Endothelial cell of umbilical vein (primary cell): Measurements from ENCODE around the gene SMIM41.

Experiments used
- EZH2 ChIP-seq: IDR thresholded peaks from 2 replicates; pipeline ENCODE4 v1.6.1; 2012; ENCODE audit warnings: borderline replicate concordance, low read depth, mild to moderate bottlenecking, moderate library complexity, low read length, inconsistent platforms; ENCODE audit not compliant: severe bottlenecking
- FOS ChIP-seq: IDR thresholded peaks from 2 replicates; pipeline ENCODE4 v1.6.1; 2011; ENCODE audit warnings: mild to moderate bottlenecking, low read length, moderate library complexity, borderline replicate concordance; ENCODE audit not compliant: insufficient read depth
- GATA2 ChIP-seq: IDR thresholded peaks from 2 replicates; pipeline ENCODE4 v1.7.0; 2011; ENCODE audit warnings: low read depth, mild to moderate bottlenecking, moderate library complexity, mixed read lengths, low read length; ENCODE audit not compliant: insufficient read length, insufficient read depth
- JUN ChIP-seq: IDR thresholded peaks from 2 replicates; pipeline ENCODE4 v1.6.1; 2011; ENCODE audit warnings: borderline replicate concordance, low read depth; ENCODE audit not compliant: insufficient read length, insufficient read depth
- MAX ChIP-seq: IDR thresholded peaks from 2 replicates; pipeline ENCODE4 v1.6.1; 2011; ENCODE audit not compliant: insufficient read depth, insufficient read length
- POLR2A ChIP-seq: IDR thresholded peaks from 2 replicates; pipeline ENCODE4 v1.6.1; 2012; ENCODE audit warnings: low read depth, mild to moderate bottlenecking, control low read depth, low read length
- POLR2AphosphoS5 ChIP-seq: IDR thresholded peaks from 2 replicates; pipeline ENCODE4 v1.6.1; 2012; ENCODE audit warnings: low read depth, mild to moderate bottlenecking, control low read depth, low read length, moderate library complexity; ENCODE audit not compliant: insufficient read depth
- TF ChIP-seq, protein P1 (sequence below), 2 donors: IDR thresholded peaks; 1 replicate in 1 of 2; 2 replicates in 1 of 2; pipeline ENCODE4 v1.5.1; 2011; ENCODE audit warnings: low read length in 2 of 2, mild to moderate bottlenecking in 2 of 2, moderate library complexity in 2 of 2, control low read depth in 1 of 2, inconsistent platforms in 1 of 2, low read depth in 1 of 2; ENCODE audit not compliant: insufficient read depth in 1 of 2; ENCODE audit errors: extremely low read depth in 1 of 2

DNA sequence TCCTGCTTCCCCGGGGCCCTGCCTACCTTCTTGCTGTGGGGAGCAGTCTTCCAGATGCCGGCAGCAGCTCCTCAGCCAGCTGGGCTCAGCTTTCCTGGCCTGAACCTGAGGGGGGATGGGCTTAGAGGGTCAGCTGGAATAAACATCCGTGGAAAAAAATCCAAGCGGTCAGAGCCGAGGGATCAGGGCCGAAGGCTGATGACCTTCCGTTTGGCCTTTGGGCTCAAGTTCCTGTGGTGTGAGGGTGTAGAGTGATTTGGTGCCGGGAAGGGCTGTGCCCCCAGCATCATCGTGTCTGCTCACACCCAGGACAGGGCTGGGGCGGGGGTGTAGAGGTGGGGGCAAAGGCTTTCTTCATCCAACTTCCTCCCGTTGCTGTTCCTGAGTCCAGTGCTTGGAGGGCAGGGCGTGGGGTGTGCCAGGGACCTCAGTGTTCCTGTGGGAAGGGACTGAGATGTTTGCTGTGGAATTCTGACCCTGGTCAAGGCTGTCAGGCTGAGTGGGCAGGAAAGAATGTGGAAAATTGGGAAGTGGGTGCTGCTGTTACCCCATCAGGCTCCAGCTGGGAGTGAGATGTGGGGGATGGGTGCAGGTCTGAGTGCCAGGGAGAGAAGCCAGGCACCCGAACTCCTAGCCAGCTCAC lies 2.6 kb downstream of the SMIM41 start:
- no peak for TF ChIP-seq GATA2
- TF ChIP-seq POLR2AphosphoS5 = no peak
- no peak for TF ChIP-seq EZH2
- TF ChIP-seq JUN = no peak
- TF ChIP-seq POLR2A = no peak
- TF ChIP-seq, protein P1, sequence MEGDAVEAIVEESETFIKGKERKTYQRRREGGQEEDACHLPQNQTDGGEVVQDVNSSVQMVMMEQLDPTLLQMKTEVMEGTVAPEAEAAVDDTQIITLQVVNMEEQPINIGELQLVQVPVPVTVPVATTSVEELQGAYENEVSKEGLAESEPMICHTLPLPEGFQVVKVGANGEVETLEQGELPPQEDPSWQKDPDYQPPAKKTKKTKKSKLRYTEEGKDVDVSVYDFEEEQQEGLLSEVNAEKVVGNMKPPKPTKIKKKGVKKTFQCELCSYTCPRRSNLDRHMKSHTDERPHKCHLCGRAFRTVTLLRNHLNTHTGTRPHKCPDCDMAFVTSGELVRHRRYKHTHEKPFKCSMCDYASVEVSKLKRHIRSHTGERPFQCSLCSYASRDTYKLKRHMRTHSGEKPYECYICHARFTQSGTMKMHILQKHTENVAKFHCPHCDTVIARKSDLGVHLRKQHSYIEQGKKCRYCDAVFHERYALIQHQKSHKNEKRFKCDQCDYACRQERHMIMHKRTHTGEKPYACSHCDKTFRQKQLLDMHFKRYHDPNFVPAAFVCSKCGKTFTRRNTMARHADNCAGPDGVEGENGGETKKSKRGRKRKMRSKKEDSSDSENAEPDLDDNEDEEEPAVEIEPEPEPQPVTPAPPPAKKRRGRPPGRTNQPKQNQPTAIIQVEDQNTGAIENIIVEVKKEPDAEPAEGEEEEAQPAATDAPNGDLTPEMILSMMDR (IDR thresholded peaks at IDR 0.05; ENCODE audit: extremely low read depth in 1 of 2, insufficient read depth in 1 of 2, low read depth in 1 of 2, low read length in 2 of 2) = no peak
- no peak for TF ChIP-seq FOS
- TF ChIP-seq MAX = no peak
